NB4 (cell line): Measurements from ENCODE around the gene SH3PXD2A.

Experiments
- MYC ChIP-seq: IDR thresholded peaks from 2 replicates; pipeline ENCODE4 v1.6.1; 2011; ENCODE audit warnings: low read depth, low read length
- POLR2A ChIP-seq: IDR thresholded peaks from 2 replicates; pipeline ENCODE4 v1.6.1; 2011; ENCODE audit warnings: mild to moderate bottlenecking; ENCODE audit not compliant: insufficient read length; ENCODE audit errors: extremely low read depth
- TF ChIP-seq, protein P1 (sequence below): IDR thresholded peaks from one replicate; pipeline ENCODE4 v1.5.1; 2012; ENCODE audit warnings: low read depth, low read length

DNA sequence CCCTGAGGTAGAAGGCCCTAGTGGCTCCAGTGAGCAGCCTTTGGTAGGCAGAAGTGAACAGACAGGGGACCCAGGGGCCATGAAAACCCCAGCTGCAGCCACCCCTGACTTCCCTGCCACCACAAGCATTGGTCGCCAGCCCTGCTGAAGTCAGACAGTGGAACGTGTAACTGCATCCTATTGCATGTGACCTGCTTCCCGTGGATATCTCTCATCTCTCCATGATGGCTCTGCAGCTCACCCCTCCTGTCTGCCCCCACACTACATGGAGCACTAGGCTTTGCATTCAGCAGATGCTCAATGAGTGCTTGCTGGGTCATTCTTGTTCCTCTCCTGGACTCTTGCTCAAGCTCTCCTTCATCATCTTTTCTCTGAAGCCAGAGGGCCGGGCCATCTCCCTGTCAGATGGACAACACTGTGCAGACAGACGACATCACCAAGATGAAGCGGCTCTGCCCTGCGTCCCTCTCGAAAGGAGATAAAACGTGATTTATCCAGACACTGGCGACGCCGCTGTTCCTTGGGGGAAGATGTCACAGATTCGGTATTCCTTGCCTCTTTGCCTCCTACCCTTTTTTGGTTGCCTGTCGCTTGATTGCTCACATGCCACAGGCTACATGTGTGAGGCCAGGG is 117.5 kb downstream of the SH3PXD2A start:
- TF ChIP-seq, protein P1, sequence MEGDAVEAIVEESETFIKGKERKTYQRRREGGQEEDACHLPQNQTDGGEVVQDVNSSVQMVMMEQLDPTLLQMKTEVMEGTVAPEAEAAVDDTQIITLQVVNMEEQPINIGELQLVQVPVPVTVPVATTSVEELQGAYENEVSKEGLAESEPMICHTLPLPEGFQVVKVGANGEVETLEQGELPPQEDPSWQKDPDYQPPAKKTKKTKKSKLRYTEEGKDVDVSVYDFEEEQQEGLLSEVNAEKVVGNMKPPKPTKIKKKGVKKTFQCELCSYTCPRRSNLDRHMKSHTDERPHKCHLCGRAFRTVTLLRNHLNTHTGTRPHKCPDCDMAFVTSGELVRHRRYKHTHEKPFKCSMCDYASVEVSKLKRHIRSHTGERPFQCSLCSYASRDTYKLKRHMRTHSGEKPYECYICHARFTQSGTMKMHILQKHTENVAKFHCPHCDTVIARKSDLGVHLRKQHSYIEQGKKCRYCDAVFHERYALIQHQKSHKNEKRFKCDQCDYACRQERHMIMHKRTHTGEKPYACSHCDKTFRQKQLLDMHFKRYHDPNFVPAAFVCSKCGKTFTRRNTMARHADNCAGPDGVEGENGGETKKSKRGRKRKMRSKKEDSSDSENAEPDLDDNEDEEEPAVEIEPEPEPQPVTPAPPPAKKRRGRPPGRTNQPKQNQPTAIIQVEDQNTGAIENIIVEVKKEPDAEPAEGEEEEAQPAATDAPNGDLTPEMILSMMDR = no peak
- TF ChIP-seq POLR2A = no peak
- TF ChIP-seq MYC = no peak
